HCT116 (cell line): ENCODE measurements around the gene PIP5K1A. TPM values are rescaled to one million over a fixed set of nuclear protein-coding genes. Genes with fewer than 3 reads are reported as not detected.

Experiments used
- total RNA-seq: library from RNA; stranded (reverse); gene quantifications from one replicate; pipeline ENCODE4 v1.2.1, GENCODE V29; 2021; ENCODE audit not compliant: unreplicated experiment

PIP5K1A gene
- total RNA-seq, 1 experiment from 2014 or later: 75.4 TPM

Other genes starting within 250 kb of the PIP5K1A start
- 218 TPM for gene CERS2, start 223.7 kb upstream of the PIP5K1A start, total RNA-seq
- 2.7 TPM for gene ANXA9, start 216.3 kb upstream of the PIP5K1A start, total RNA-seq
- gene MINDY1, start 191.7 kb upstream of the PIP5K1A start, total RNA-seq: 1.2 TPM
- 20.2 TPM for gene PRUNE1, start 190.1 kb upstream of the PIP5K1A start, total RNA-seq
- 0.86 TPM for gene BNIPL, start 162.0 kb upstream of the PIP5K1A start, total RNA-seq
- gene C1orf56, start 150.8 kb upstream of the PIP5K1A start, total RNA-seq: not detected
- gene CDC42SE1, start 138.9 kb upstream of the PIP5K1A start, total RNA-seq: 50.5 TPM
- 0.17 TPM for gene MLLT11, start 138.2 kb upstream of the PIP5K1A start, total RNA-seq
- gene GABPB2, start 127.8 kb upstream of the PIP5K1A start, total RNA-seq: 7.7 TPM
- 8.2 TPM for gene SEMA6C, start 51.9 kb upstream of the PIP5K1A start, total RNA-seq
- gene TNFAIP8L2, start 41.9 kb upstream of the PIP5K1A start, total RNA-seq: not detected
- 5.0 TPM for gene LYSMD1, start 32.6 kb upstream of the PIP5K1A start, total RNA-seq
- 34.1 TPM for gene SCNM1, start 32.4 kb upstream of the PIP5K1A start, total RNA-seq
- 1.8 TPM for gene TMOD4, start 22.6 kb upstream of the PIP5K1A start, total RNA-seq
- 68.9 TPM for gene VPS72, start 8.4 kb upstream of the PIP5K1A start, total RNA-seq
- gene PSMD4, start 56.2 kb downstream of the PIP5K1A start, total RNA-seq: 225 TPM
- 34.3 TPM for gene ZNF687, start 83.7 kb downstream of the PIP5K1A start, total RNA-seq
- gene PI4KB, start 128.9 kb downstream of the PIP5K1A start, total RNA-seq: 45.1 TPM
- gene RFX5, start 148.7 kb downstream of the PIP5K1A start, total RNA-seq: 52.7 TPM
- 0.42 TPM for gene SELENBP1, start 174.2 kb downstream of the PIP5K1A start, total RNA-seq
- 341 TPM for gene PSMB4, start 201.0 kb downstream of the PIP5K1A start, total RNA-seq